K562 (cell line): ENCODE data around the gene GBP1. TPM values are rescaled to one million over a fixed set of nuclear protein-coding genes. Genes with fewer than 3 reads are reported as not detected.
"Not testable (repeated sequence)": the region's sequence is repeated elsewhere in the genome, so short reads cannot be mapped to it uniquely, and the experiment has no call there.

Source experiments
- ATAC-seq: fragments of 200-7000 bp; cut with Tn5 transposase; 3 replicates; pipeline ENCODE4 v1.9.1; 2020; ENCODE audit warnings: moderate library complexity
- BruUV-seq: library from RNA; stranded (reverse); fragments of 400-500 nt; replicated peaks from 2 replicates; lab custom pipeline; 2021; lab: Mats Ljungman, UMichigan
- CTCF ChIA-PET: fragments of 300-600 bp; formaldehyde crosslinking; extraction: SDS; loops from one replicate; lab custom pipeline; 2021; ENCODE audit warnings: low intra/inter-chr PET ratio; lab: Yijun Ruan, JAX
- POLR2A ChIA-PET: fragments of 300-600, 350-650 bp; sonication (Branson Sonifier 250); formaldehyde crosslinking; extraction: SDS; loops from one replicate; lab custom pipeline; 2021; ENCODE audit warnings: antibody characterized with exemption, inconsistent platforms; lab: Yijun Ruan, JAX
- DNase-seq, 4 experiments: peaks; one replicate each; pipeline versions ENCODE4 v3.0.0 to v3.0.0-alpha.2; 2011 to 2018; ENCODE audit warnings: low spot score in 3 of 4, mixed read lengths in 3 of 4; ENCODE audit errors: extremely low read depth in 1 of 4
- FAIRE-seq: peaks from 2 replicates; lab custom pipeline; 2011; peaks lifted over from hg19 to GRCh38; lab: Jason Lieb, UNC
- H2AFZ ChIP-seq: 2 replicates; pipeline ENCODE4 v1.6.0; 2011; ENCODE audit warnings: low read depth, low read length, control low read depth, inconsistent platforms
- H3K27ac ChIP-seq: fragments of 200-600 bp; 3 replicates; pipeline ENCODE4 v1.8.0; 2011; ENCODE audit warnings: low read depth, mild to moderate bottlenecking, control low read depth, inconsistent platforms, low read length, moderate library complexity, mixed read lengths; ENCODE audit errors: extremely low read depth
- H3K27me3 ChIP-seq, 2 experiments: fragments of 300-600 bp in 1 of 2; 2 replicates in 1 of 2; 3 replicates in 1 of 2; pipeline versions ENCODE4 v1.6.0 to v1.8.0; 2011; ENCODE audit warnings: inconsistent platforms in 2 of 2, low read length in 2 of 2, mild to moderate bottlenecking in 1 of 2, mixed read lengths in 1 of 2, moderate library complexity in 1 of 2; ENCODE audit not compliant: control insufficient read depth in 2 of 2, insufficient read depth in 2 of 2
- H3K36me3 ChIP-seq: fragments of 300-600 bp; 3 replicates; pipeline ENCODE4 v1.8.0; 2011; ENCODE audit warnings: mild to moderate bottlenecking, low read length, inconsistent platforms; ENCODE audit not compliant: control insufficient read depth, insufficient read depth
- H3K4me1 ChIP-seq, 2 experiments: fragments of 200-600 bp in 1 of 2; replicated peaks in 1 of 2; 2 replicates in 1 of 2; 3 replicates in 1 of 2; pipeline versions ENCODE4 v1.5.1 to v1.8.0; 2011; ENCODE audit warnings: inconsistent platforms in 2 of 2, low read length in 2 of 2, mild to moderate bottlenecking in 1 of 2, mixed read lengths in 1 of 2, moderate library complexity in 1 of 2; ENCODE audit not compliant: control insufficient read depth in 2 of 2, insufficient read depth in 2 of 2
- H3K4me2 ChIP-seq: 2 replicates; pipeline ENCODE4 v1.6.1; 2011; ENCODE audit warnings: low read length, control low read depth, inconsistent platforms, mixed read lengths; ENCODE audit not compliant: insufficient read depth
- H3K4me3 ChIP-seq: fragments of 200-600 bp; sonication (generic), shearing (Covaris generic); 2 replicates; pipeline ENCODE4 v1.5.1; 2016; ENCODE audit warnings: control low read depth, inconsistent platforms
- H3K79me2 ChIP-seq: fragments of 200-600 bp; 3 replicates; pipeline ENCODE4 v1.8.0; 2011; ENCODE audit warnings: low read length, inconsistent platforms; ENCODE audit not compliant: control insufficient read depth, insufficient read depth
- H3K9ac ChIP-seq, 2 experiments: 2 replicates each; pipeline versions ENCODE4 v1.6.0 to v1.6.1; 2011; ENCODE audit warnings: low read depth in 2 of 2, low read length in 2 of 2, control low read depth in 1 of 2, inconsistent platforms in 1 of 2, mild to moderate bottlenecking in 1 of 2, mixed read lengths in 1 of 2; ENCODE audit not compliant: insufficient read depth in 1 of 2
- H3K9me1 ChIP-seq: one replicate; pipeline ENCODE4 v1.6.0; 2011; ENCODE audit warnings: inconsistent platforms, mild to moderate bottlenecking, low read length, moderate library complexity; ENCODE audit not compliant: control insufficient read depth, insufficient read depth
- H3K9me3 ChIP-seq: replicated peaks from 2 replicates; pipeline ENCODE4 v1.5.1; 2011; ENCODE audit warnings: low read depth, low read length, inconsistent platforms; ENCODE audit not compliant: control insufficient read depth, insufficient read depth
- H4K20me1 ChIP-seq: replicated peaks from 2 replicates; pipeline ENCODE4 v1.6.1; 2011; ENCODE audit warnings: low read length, inconsistent platforms, mixed read lengths; ENCODE audit not compliant: control insufficient read depth, insufficient read depth
- CHD1 ChIP-seq: fragments of 200-600 bp; sonication (generic); IDR thresholded peaks from one replicate; pipeline ENCODE4 v1.6.1; 2012; ENCODE audit warnings: mild to moderate bottlenecking, moderate library complexity, low read length, inconsistent platforms
- POLR3G ChIP-seq: IDR thresholded peaks from 2 replicates; pipeline ENCODE4 v1.6.1; 2011; ENCODE audit not compliant: insufficient read length, insufficient replicate concordance; ENCODE audit errors: extremely low read depth
- SMAD3 ChIP-seq: fragments of 450-650 bp; formaldehyde crosslinking; conservative IDR thresholded peaks from 2 replicates; pipeline ENCODE4 v1.4.0; 2020; ENCODE audit warnings: mild to moderate bottlenecking
- SRSF9 ChIP-seq: fragments of 200-400 bp; formaldehyde crosslinking; IDR thresholded peaks from 2 replicates; pipeline ENCODE4 v1.6.1; 2017; ENCODE audit warnings: low read depth, low read length, borderline replicate concordance
- ZBTB43 ChIP-seq: sonication (generic); formaldehyde crosslinking; IDR thresholded peaks from 2 replicates; pipeline ENCODE4 v1.8.0; 2023; ENCODE audit warnings: mild to moderate bottlenecking, missing genetic modification reagents
- ZKSCAN1 ChIP-seq: fragments of 150-350 bp; IDR thresholded peaks from 2 replicates; pipeline ENCODE4 v1.6.1; 2016; ENCODE audit warnings: low read depth, low read length
- WGBS: fragments of 100-300 bp; shearing (Covaris generic); methylation state at CpG from one replicate; pipeline ENCODE4 v1.1.6; 2016; ENCODE audit warnings: low coverage, mixed read lengths; ENCODE audit not compliant: insufficient coverage; ENCODE audit errors: missing lambda C conversion rate; 5-methylcytosine and 5-hydroxymethylcytosine counted together
- in situ Hi-C: fragments of 300-500 bp; cut with MboI; formaldehyde crosslinking; loops from 4 replicates; pipeline ENCODE4 v1.15.0; 2018; ENCODE audit warnings: inconsistent platforms, mixed read lengths
- intact Hi-C: fragments of 100-400 bp; cut with micrococcal nuclease; formaldehyde crosslinking; loops from 2 replicates; pipeline ENCODE4 v1.14.2; 2022
- polyA plus RNA-seq, 8 experiments: library from polyadenylated mRNA; depleted of rRNA in 4 of 8; stranded (reverse) in 5 of 8; unstranded in 3 of 8; fragments of >200 nt; fragmentation: Nextera tagmentation in 2 of 8; fragmentation: Illumina TruSeq in 1 of 8; extraction: Ambion mirVana in 2 of 8; extraction: Trizol in 1 of 8; gene quantifications; 2 replicates each; pipeline versions ENCODE4 v1.2.1 to v1.2.3, GENCODE V29; 2011 to 2014; ENCODE audit warnings: inconsistent platforms in 1 of 8, missing spikeins in 1 of 8
- total RNA-seq, 7 experiments: library from RNA; depleted of rRNA in 6 of 7; stranded (reverse); fragments of >200 nt in 6 of 7; fragmentation: Illumina TruSeq in 2 of 7; extraction: Trizol in 2 of 7; gene quantifications; 2 replicates each; pipeline versions ENCODE4 v1.2.1 to v1.2.3, GENCODE V29; 2011 to 2021; ENCODE audit warnings: low replicate concordance in 1 of 7

GBP1 gene
- total and polyA plus RNA-seq, 9 of the 15 experiments (the other 6 are each of a cell fraction or from before 2014, with no cell fraction given), result not detected

GRCh38 chr1:89035080-89035479, 29.9 kb downstream of the GBP1 start:
- 0% methylated on average over 1 of the region's 1 CpG for WGBS
- H3K36me3 ChIP-seq, result no peaks in the 10 kb centered on the region
- in situ Hi-C loops (no loop called here), intact Hi-C loops (no loop called here)
- FAIRE-seq (no peak), ATAC-seq (no peak), DNase-seq (no peak)
- no peak overlapping the region for H3K27ac ChIP-seq
- POLR2A ChIA-PET, result no interaction called here
- BruUV-seq, result no TSS peak
- H3K27me3 ChIP-seq, result no peaks in the 10 kb centered on the region
- TF ChIP-seq POLR3G (no peak), ZBTB43 (CRISPR knock-in tag) (no peak), SMAD3 (no peak), ZKSCAN1 (no peak), SRSF9 (no peak), CHD1 (no peak)
- no peak overlapping the region for H3K9ac ChIP-seq
- CTCF ChIA-PET, result no interaction called here
- no peak overlapping the region for H3K4me2 ChIP-seq
- no peaks in the 10 kb centered on the region for H3K79me2 ChIP-seq
- H3K4me3 ChIP-seq, result no peak overlapping the region
- no peaks in the 10 kb centered on the region for H3K9me3 ChIP-seq
- H2AFZ ChIP-seq, result no peak overlapping the region
- H3K9me1 ChIP-seq, result no peaks in the 10 kb centered on the region
- H3K4me1 ChIP-seq, result peaks cover 0 to 8% of the 10 kb centered on the region in 2 experiments; a peak in 2 of 5 replicates
- no peaks in the 10 kb centered on the region for H4K20me1 ChIP-seq

DNA sequence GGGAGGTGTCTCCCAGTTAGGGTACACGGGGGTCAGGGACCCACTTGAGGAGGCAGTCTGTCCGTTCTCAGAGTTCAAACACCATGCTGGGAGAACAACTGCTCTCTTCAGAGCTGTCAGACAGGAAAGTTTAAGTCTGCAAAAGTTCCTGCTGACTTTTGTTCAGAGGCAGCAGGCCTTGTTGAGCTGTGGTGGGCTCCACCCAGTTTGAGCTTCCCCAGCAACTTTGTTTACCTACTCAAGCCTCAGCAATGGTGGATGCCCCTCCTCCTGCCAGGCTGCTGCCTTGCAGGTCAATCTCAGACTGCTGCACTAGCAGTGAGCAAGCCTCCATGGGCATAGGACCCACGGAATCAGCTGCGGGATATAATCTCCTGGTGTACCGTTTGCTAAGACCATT, 31.0 kb downstream of the GBP1 start:
- CTCF ChIA-PET, H3K27me3 ChIP-seq, intact Hi-C loops, H3K4me2 ChIP-seq, H3K9ac ChIP-seq, H3K79me2 ChIP-seq, H3K27ac ChIP-seq, FAIRE-seq, H4K20me1 ChIP-seq, H3K9me1 ChIP-seq, ATAC-seq, DNase-seq, H3K4me1 ChIP-seq, H3K9me3 ChIP-seq, in situ Hi-C loops, POLR2A ChIA-PET, H3K4me3 ChIP-seq, BruUV-seq, H2AFZ ChIP-seq, H3K36me3 ChIP-seq: not testable (repeated sequence)
- 0% methylated on average over 4 of the region's 5 CpGs for WGBS

GRCh38 chr1:89029051-89029450, 36.0 kb downstream of the GBP1 start:
- H3K9me3 ChIP-seq, DNase-seq, in situ Hi-C loops, CTCF ChIA-PET, intact Hi-C loops, H3K4me2 ChIP-seq, FAIRE-seq, H3K27me3 ChIP-seq, H3K4me3 ChIP-seq, H3K4me1 ChIP-seq, BruUV-seq, H3K36me3 ChIP-seq, H3K79me2 ChIP-seq, ATAC-seq, H2AFZ ChIP-seq, POLR2A ChIA-PET, H4K20me1 ChIP-seq, H3K27ac ChIP-seq, H3K9me1 ChIP-seq, H3K9ac ChIP-seq: not testable (repeated sequence)
- 0% methylated on average over 2 of the region's 2 CpGs for WGBS
